Stimulated activated CD8-positive, alpha-beta memory T cell treated with anti-CD3 and anti-CD28 coated beads, Interleukin-7, amount 100 ng/mL, for 48 hours (primary cell): Measurements from ENCODE around the gene PTPN14.
"Not testable (repeated sequence)": the region's sequence is repeated elsewhere in the genome, so short reads cannot be mapped to it uniquely, and the experiment has no call there.

ENCODE experiments used
- DNase-seq, 2 donors: peaks; one replicate each; pipeline ENCODE4 v3.0.0-alpha.2; 2020; ENCODE audit warnings: low read depth in 1 of 2; ENCODE audit errors: extremely low read depth in 1 of 2

Gene PTPN14

GRCh38 chr1:214551436-214552173, at the start of gene PTPN14:
PTPN14 (minus strand) TSS chr1:214551602; CDS start chr1:214464803, 86,799 bp downstream.
- no peak for DNase-seq

GRCh38 chr1:214593158-214593557, 41.8 kb upstream of the PTPN14 start:
- DNase-seq, result no peak

- not testable (repeated sequence) for DNase-seq
Measured at GRCh38 chr1:214591918-214592317, 40.5 kb upstream of the PTPN14 start.

- DNase-seq, result no peak
Measured at GRCh38 chr1:214590696-214591095, 39.3 kb upstream of the PTPN14 start.

GRCh38 chr1:214588963-214589597, 37.7 kb upstream of the PTPN14 start:
- no peak for DNase-seq

- DNase-seq, result no peak
Measured at GRCh38 chr1:214587165-214587564, 35.8 kb upstream of the PTPN14 start.

GRCh38 chr1:214586621-214587020, 35.2 kb upstream of the PTPN14 start:
- DNase-seq, result no peak

GRCh38 chr1:214584805-214585766, 33.7 kb upstream of the PTPN14 start:
- no peak for DNase-seq

GRCh38 chr1:214583824-214584554, 32.6 kb upstream of the PTPN14 start:
- DNase-seq, result no peak

GRCh38 chr1:214583113-214583512, 31.7 kb upstream of the PTPN14 start:
- no peak for DNase-seq

- DNase-seq, result no peak
Measured at GRCh38 chr1:214582289-214582891, 31.0 kb upstream of the PTPN14 start.

GRCh38 chr1:214581785-214582184, 30.4 kb upstream of the PTPN14 start:
- no peak for DNase-seq

GRCh38 chr1:214579183-214579582, 27.8 kb upstream of the PTPN14 start:
- DNase-seq, result no peak

- not testable (repeated sequence) for DNase-seq
Measured at GRCh38 chr1:214576120-214576519, 24.7 kb upstream of the PTPN14 start.

GRCh38 chr1:214574598-214575411, 23.4 kb upstream of the PTPN14 start:
- no peak for DNase-seq

GRCh38 chr1:214573386-214574318, 22.2 kb upstream of the PTPN14 start:
- DNase-seq, result no peak

GRCh38 chr1:214571281-214571680, 19.9 kb upstream of the PTPN14 start:
- DNase-seq, result no peak

- DNase-seq, result no peak
Measured at GRCh38 chr1:214570442-214570841, 19.0 kb upstream of the PTPN14 start.
